Tibial nerve (tissue), 4 donors: ENCODE data around the gene ELOVL6.

Source experiments
- EP300 ChIP-seq, 2 donors: sonication (generic); formaldehyde crosslinking; IDR thresholded peaks; one replicate each; pipeline ENCODE4 v1.6.1; 2017; ENCODE audit warnings: antibody characterized with exemption in 2 of 2, mild to moderate bottlenecking in 1 of 2
- POLR2A ChIP-seq, 2 donors: fragments of 450-650 bp; IDR thresholded peaks; one replicate each; pipeline ENCODE4 v1.6.1; 2017; ENCODE audit warnings: antibody characterized with exemption in 2 of 2, mild to moderate bottlenecking in 2 of 2, moderate library complexity in 2 of 2
- TF ChIP-seq, protein P1 (sequence below), 5 experiments: fragments of 200-600 bp in 3 of 5; fragments of 450-650 bp in 2 of 5; sonication (generic) in 3 of 5; IDR thresholded peaks; one replicate each; pipeline ENCODE4 v1.5.1; 2016 to 2019; ENCODE audit warnings: antibody characterized with exemption in 5 of 5, mild to moderate bottlenecking in 3 of 5, moderate library complexity in 2 of 5

DNA sequence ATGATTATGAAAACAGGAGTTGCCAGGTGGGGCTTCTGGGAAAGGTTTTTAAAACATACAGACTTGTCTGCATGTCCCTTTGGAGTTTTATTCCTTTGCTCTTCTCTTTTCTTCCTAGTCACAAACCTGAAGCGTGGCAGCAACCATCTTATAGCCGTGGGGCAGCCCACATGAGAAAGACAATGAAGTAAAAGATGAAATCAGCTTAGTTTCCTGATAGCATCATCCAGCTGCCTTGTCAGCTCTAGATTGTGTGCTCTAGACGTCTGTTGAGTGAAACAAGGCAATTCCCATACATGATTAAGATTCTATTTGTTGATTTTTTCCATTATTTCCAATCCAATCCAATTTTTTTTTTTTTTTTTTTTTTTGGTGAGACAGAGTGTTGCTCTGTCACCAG is 68.9 kb downstream of the ELOVL6 start:
- TF ChIP-seq, protein P1, sequence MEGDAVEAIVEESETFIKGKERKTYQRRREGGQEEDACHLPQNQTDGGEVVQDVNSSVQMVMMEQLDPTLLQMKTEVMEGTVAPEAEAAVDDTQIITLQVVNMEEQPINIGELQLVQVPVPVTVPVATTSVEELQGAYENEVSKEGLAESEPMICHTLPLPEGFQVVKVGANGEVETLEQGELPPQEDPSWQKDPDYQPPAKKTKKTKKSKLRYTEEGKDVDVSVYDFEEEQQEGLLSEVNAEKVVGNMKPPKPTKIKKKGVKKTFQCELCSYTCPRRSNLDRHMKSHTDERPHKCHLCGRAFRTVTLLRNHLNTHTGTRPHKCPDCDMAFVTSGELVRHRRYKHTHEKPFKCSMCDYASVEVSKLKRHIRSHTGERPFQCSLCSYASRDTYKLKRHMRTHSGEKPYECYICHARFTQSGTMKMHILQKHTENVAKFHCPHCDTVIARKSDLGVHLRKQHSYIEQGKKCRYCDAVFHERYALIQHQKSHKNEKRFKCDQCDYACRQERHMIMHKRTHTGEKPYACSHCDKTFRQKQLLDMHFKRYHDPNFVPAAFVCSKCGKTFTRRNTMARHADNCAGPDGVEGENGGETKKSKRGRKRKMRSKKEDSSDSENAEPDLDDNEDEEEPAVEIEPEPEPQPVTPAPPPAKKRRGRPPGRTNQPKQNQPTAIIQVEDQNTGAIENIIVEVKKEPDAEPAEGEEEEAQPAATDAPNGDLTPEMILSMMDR (IDR thresholded peaks at IDR 0.05), result no peak
- TF ChIP-seq POLR2A (IDR thresholded peaks at IDR 0.05) (no peak), EP300 (IDR thresholded peaks at IDR 0.05) (no peak)
